SK-N-MC (cell line): ENCODE data around the gene PLPP6.

Experiments used
- EZH2 ChIP-seq: fragments of 200-600 bp; sonication (generic); IDR thresholded peaks from one replicate; pipeline ENCODE4 v1.6.1; 2017; ENCODE audit warnings: antibody characterized with exemption
- FOXP2 ChIP-seq: optimal IDR thresholded peaks from 2 replicates; pipeline ENCODE3; 2011; ENCODE audit warnings: mild to moderate bottlenecking, moderate library complexity; ENCODE audit not compliant: insufficient read depth; ENCODE audit errors: extremely low read length, control extremely low read depth
- POLR2AphosphoS5 ChIP-seq: IDR thresholded peaks from 2 replicates; pipeline ENCODE4 v1.6.1; 2012; ENCODE audit warnings: mild to moderate bottlenecking, low read depth, low read length, borderline replicate concordance

GRCh38 chr9:4661611-4662010, 483 bp upstream of the PLPP6 start:
- no peak for TF ChIP-seq EZH2
- no peak; the same call in 1 of the 2 replicates for TF ChIP-seq POLR2AphosphoS5
- no peak for TF ChIP-seq FOXP2
